Liver (tissue), 9 donors: Measurements from ENCODE around the gene ETS2. TPM values are rescaled to one million over a fixed set of nuclear protein-coding genes. Genes with fewer than 3 reads are reported as not detected.

Experiments used
- DNase-seq: peaks from one replicate; pipeline ENCODE4 v3.0.0-alpha.2; 2017; ENCODE audit warnings: low spot score
- H3K27ac ChIP-seq, 2 donors: one replicate each; pipeline ENCODE4 v1.7.0; 2013; ENCODE audit warnings: inconsistent platforms in 2 of 2, low read length in 2 of 2, control low read depth in 1 of 2, low read depth in 1 of 2, mild to moderate bottlenecking in 1 of 2
- H3K27me3 ChIP-seq, 4 donors: one replicate each; pipeline versions ENCODE4 v1.6.1 to v1.7.0; 2013; ENCODE audit warnings: low read length in 3 of 4, inconsistent platforms in 1 of 4, mild to moderate bottlenecking in 1 of 4, moderate library complexity in 1 of 4; ENCODE audit not compliant: control insufficient read depth in 4 of 4, insufficient read depth in 4 of 4
- H3K36me3 ChIP-seq, 4 donors: one replicate each; pipeline versions ENCODE4 v1.6.1 to v1.7.0; 2013; ENCODE audit warnings: low read length in 3 of 4, mild to moderate bottlenecking in 3 of 4, low read depth in 1 of 4, moderate library complexity in 1 of 4; ENCODE audit not compliant: control insufficient read depth in 4 of 4, insufficient read depth in 3 of 4
- H3K4me1 ChIP-seq, 4 donors: one replicate each; pipeline versions ENCODE4 v1.6.1 to v1.7.0; 2013; ENCODE audit warnings: low read length in 3 of 4, mild to moderate bottlenecking in 3 of 4, moderate library complexity in 1 of 4; ENCODE audit not compliant: control insufficient read depth in 4 of 4, insufficient read depth in 4 of 4
- H3K4me3 ChIP-seq, 3 donors: one replicate each; pipeline versions ENCODE4 v1.6.1 to v1.7.0; 2013; ENCODE audit warnings: low read length in 3 of 3, control low read depth in 1 of 3, low read depth in 1 of 3, mild to moderate bottlenecking in 1 of 3
- H3K9ac ChIP-seq, 2 donors: one replicate each; pipeline ENCODE4 v1.7.0; 2013; ENCODE audit warnings: low read length in 2 of 2, mild to moderate bottlenecking in 2 of 2, moderate library complexity in 2 of 2, control low read depth in 1 of 2, low read depth in 1 of 2
- H3K9me3 ChIP-seq, 4 donors: one replicate each; pipeline versions ENCODE4 v1.6.1 to v1.7.0; 2013; ENCODE audit warnings: low read length in 3 of 4; ENCODE audit not compliant: control insufficient read depth in 4 of 4
- EGR1 ChIP-seq, 2 donors: IDR thresholded peaks; 2 replicates each; pipeline ENCODE4 v1.6.1; 2016 to 2018; ENCODE audit warnings: antibody characterized with exemption in 2 of 2, low read depth in 2 of 2
- FOXA1 ChIP-seq: IDR thresholded peaks from 2 replicates; pipeline ENCODE4 v1.6.1; 2016; ENCODE audit warnings: antibody characterized with exemption
- FOXA2 ChIP-seq: IDR thresholded peaks from 2 replicates; pipeline ENCODE4 v1.6.1; 2016; ENCODE audit warnings: antibody characterized with exemption
- GABPA ChIP-seq, 2 donors: IDR thresholded peaks in 1 of 2; conservative IDR thresholded peaks in 1 of 2; 2 replicates each; pipeline ENCODE4 v1.6.1; 2016; ENCODE audit warnings: antibody characterized with exemption in 2 of 2, mild to moderate bottlenecking in 1 of 2, moderate library complexity in 1 of 2
- HNF4A ChIP-seq, 2 donors: conservative IDR thresholded peaks; 2 replicates each; pipeline ENCODE4 v1.6.1; 2016; ENCODE audit warnings: antibody characterized with exemption in 2 of 2, mild to moderate bottlenecking in 2 of 2
- HNF4G ChIP-seq: IDR thresholded peaks from 2 replicates; pipeline ENCODE4 v1.6.1; 2016; ENCODE audit warnings: antibody characterized with exemption
- JUND ChIP-seq, 2 donors: IDR thresholded peaks; 2 replicates each; pipeline ENCODE4 v1.6.1; 2016; ENCODE audit warnings: antibody characterized with exemption in 2 of 2
- NR2F2 ChIP-seq: IDR thresholded peaks from 2 replicates; pipeline ENCODE4 v1.6.1; 2016; ENCODE audit warnings: antibody characterized with exemption
- RAD21 ChIP-seq, 2 donors: IDR thresholded peaks; 2 replicates each; pipeline ENCODE4 v1.6.1; 2016; ENCODE audit warnings: antibody characterized with exemption in 2 of 2, mild to moderate bottlenecking in 2 of 2
- RXRA ChIP-seq, 2 donors: IDR thresholded peaks; 2 replicates each; pipeline ENCODE4 v1.6.1; 2017 to 2018; ENCODE audit warnings: antibody characterized with exemption in 2 of 2, mild to moderate bottlenecking in 1 of 2
- SP1 ChIP-seq: IDR thresholded peaks from 2 replicates; pipeline ENCODE4 v1.6.1; 2018; ENCODE audit warnings: antibody characterized with exemption, mild to moderate bottlenecking
- TAF1 ChIP-seq: conservative IDR thresholded peaks from 2 replicates; pipeline ENCODE4 v1.6.1; 2016; ENCODE audit warnings: antibody characterized with exemption, mild to moderate bottlenecking
- YY1 ChIP-seq: IDR thresholded peaks from 2 replicates; pipeline ENCODE4 v1.6.1; 2016; ENCODE audit warnings: antibody characterized with exemption, mild to moderate bottlenecking
- WGBS: extraction: QIAGEN DNeasy Blood & Tissue Kit; methylation state at CpG from one replicate; pipeline ENCODE4 v1.1.7; 2013; 5-methylcytosine and 5-hydroxymethylcytosine counted together
- polyA plus RNA-seq, 2 donors: library from polyadenylated mRNA; stranded (reverse) in 1 of 2; unstranded in 1 of 2; fragments of 200-250 nt in 1 of 2; fragments of >200 nt in 1 of 2; fragmentation: Nextera tagmentation in 1 of 2; extraction: Ambion mirVana in 1 of 2; gene quantifications; one replicate each; pipeline versions ENCODE4 v1.2.1 to v1.2.3, GENCODE V29; 2013 to 2015
- total RNA-seq, 2 donors: library from RNA; depleted of rRNA; stranded (reverse); fragments of >200 nt; gene quantifications; one replicate each; pipeline ENCODE4 v1.2.3, GENCODE V29; 2014
- TF ChIP-seq, protein P1 (sequence below): IDR thresholded peaks from 2 replicates; pipeline ENCODE4 v1.6.1; 2016; ENCODE audit warnings: antibody characterized with exemption, mild to moderate bottlenecking
- TF ChIP-seq, protein P2 (sequence below): IDR thresholded peaks from 2 replicates; pipeline ENCODE4 v1.6.1; 2016; ENCODE audit warnings: antibody characterized with exemption
- TF ChIP-seq, protein P3 (sequence below): IDR thresholded peaks from 2 replicates; pipeline ENCODE4 v1.6.1; 2016; ENCODE audit warnings: antibody characterized with exemption
- TF ChIP-seq, protein P4 (sequence below): IDR thresholded peaks from 2 replicates; pipeline ENCODE4 v1.6.1; 2016; ENCODE audit warnings: antibody characterized with exemption
- TF ChIP-seq, protein P5 (sequence below): fragments of 150-350 bp; IDR thresholded peaks from 2 replicates; pipeline ENCODE4 v1.5.1; 2017; ENCODE audit warnings: improper control_type of control experiment, low read depth, low read length; ENCODE audit not compliant: missing input control
- donor health status: healthy.
- donor health status: healthy.
- donor health status: healthy.
- donor health status: healthy.
- donor health status: healthy.

ETS2 gene
- total and polyA plus RNA-seq, 4 donors, result 20.2 to 90.7 (median 41.8) TPM

DNA sequence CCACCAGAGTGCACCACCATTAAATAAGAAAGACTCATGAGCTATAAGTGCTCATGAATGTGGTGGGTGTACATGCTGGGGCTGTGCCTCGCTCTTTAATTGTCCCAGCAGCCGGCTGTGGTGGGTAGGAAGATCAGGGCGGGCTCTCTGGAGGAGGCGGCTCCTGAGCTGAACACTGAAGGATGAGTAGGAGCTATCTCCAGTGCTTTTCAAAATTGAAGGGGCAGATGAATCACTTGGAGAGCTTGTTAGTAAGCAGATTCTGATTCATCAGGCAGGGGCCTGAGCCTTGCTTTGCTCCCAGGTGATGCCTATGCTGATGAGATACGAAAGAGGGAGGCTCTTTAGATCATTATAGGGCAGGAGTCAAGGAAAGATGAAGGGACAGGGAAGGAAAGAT is 54.1 kb downstream of the ETS2 start:
- Histone ChIP-seq H3K36me3 (no peaks in the 10 kb centered on the region), H3K27ac (no peak overlapping the region), H3K9ac (no peak overlapping the region), H3K9me3 (no peaks in the 10 kb centered on the region), H3K4me3 (no peak overlapping the region), H3K4me1 (no peaks in the 10 kb centered on the region), H3K27me3 (no peaks in the 10 kb centered on the region)
- 94% methylated on average over 5 of the region's 5 CpGs for WGBS
- DNase-seq, result no peak
- TF ChIP-seq, protein P1, sequence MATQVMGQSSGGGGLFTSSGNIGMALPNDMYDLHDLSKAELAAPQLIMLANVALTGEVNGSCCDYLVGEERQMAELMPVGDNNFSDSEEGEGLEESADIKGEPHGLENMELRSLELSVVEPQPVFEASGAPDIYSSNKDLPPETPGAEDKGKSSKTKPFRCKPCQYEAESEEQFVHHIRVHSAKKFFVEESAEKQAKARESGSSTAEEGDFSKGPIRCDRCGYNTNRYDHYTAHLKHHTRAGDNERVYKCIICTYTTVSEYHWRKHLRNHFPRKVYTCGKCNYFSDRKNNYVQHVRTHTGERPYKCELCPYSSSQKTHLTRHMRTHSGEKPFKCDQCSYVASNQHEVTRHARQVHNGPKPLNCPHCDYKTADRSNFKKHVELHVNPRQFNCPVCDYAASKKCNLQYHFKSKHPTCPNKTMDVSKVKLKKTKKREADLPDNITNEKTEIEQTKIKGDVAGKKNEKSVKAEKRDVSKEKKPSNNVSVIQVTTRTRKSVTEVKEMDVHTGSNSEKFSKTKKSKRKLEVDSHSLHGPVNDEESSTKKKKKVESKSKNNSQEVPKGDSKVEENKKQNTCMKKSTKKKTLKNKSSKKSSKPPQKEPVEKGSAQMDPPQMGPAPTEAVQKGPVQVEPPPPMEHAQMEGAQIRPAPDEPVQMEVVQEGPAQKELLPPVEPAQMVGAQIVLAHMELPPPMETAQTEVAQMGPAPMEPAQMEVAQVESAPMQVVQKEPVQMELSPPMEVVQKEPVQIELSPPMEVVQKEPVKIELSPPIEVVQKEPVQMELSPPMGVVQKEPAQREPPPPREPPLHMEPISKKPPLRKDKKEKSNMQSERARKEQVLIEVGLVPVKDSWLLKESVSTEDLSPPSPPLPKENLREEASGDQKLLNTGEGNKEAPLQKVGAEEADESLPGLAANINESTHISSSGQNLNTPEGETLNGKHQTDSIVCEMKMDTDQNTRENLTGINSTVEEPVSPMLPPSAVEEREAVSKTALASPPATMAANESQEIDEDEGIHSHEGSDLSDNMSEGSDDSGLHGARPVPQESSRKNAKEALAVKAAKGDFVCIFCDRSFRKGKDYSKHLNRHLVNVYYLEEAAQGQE, result no peak
- TF ChIP-seq FOXA2 (no peak), NR2F2 (no peak), JUND (IDR thresholded peaks at IDR 0.05) (no peak), HNF4A (conservative IDR thresholded peaks at IDR 0.05) (no peak), TAF1 (no peak)
- TF ChIP-seq, protein P2, sequence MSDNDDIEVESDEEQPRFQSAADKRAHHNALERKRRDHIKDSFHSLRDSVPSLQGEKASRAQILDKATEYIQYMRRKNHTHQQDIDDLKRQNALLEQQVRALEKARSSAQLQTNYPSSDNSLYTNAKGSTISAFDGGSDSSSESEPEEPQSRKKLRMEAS, result no peak

DNA sequence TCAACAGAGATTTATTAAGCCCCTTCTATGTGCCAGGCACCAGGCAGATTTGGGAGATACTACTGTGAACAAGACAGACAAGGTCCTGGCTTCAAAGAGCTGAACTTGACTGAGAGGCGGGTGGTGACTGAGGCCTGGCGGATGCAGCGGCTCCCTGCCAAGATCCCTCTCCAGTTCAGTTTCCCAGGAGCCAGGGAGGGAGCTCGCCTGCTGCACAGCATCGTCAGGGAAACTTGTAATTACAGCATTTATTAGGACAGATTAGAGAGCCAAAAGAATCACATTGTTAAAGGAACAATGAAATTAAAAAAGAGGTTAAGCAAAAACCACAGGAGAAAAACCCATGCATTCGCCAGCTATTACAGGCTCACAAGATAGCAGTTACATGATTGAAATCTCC is 55.3 kb downstream of the ETS2 start:
- Histone ChIP-seq H3K27ac (no peak overlapping the region), H3K4me1 (no peaks in the 10 kb centered on the region), H3K9ac (no peak overlapping the region), H3K9me3 (no peaks in the 10 kb centered on the region), H3K4me3 (no peak overlapping the region), H3K36me3 (no peaks in the 10 kb centered on the region), H3K27me3 (no peaks in the 10 kb centered on the region)
- 89% methylated on average over 6 of the region's 6 CpGs for WGBS
- no peak for DNase-seq
- no peak for TF ChIP-seq GABPA (IDR thresholded peaks at IDR 0.05 in 1 of 2, conservative IDR thresholded peaks at IDR 0.05 in 1 of 2)
- TF ChIP-seq RXRA (IDR thresholded peaks at IDR 0.05), result no peak
- no peak for TF ChIP-seq FOXA2
- no peak for TF ChIP-seq RAD21 (IDR thresholded peaks at IDR 0.05)
- TF ChIP-seq HNF4G, result no peak
- TF ChIP-seq YY1, result no peak
- no peak for TF ChIP-seq SP1
- no peak for TF ChIP-seq HNF4A (conservative IDR thresholded peaks at IDR 0.05)
- no peak for TF ChIP-seq EGR1 (IDR thresholded peaks at IDR 0.05; ENCODE audit: low read depth in 2 of 2)
- TF ChIP-seq TAF1, result no peak
- TF ChIP-seq, protein P3, sequence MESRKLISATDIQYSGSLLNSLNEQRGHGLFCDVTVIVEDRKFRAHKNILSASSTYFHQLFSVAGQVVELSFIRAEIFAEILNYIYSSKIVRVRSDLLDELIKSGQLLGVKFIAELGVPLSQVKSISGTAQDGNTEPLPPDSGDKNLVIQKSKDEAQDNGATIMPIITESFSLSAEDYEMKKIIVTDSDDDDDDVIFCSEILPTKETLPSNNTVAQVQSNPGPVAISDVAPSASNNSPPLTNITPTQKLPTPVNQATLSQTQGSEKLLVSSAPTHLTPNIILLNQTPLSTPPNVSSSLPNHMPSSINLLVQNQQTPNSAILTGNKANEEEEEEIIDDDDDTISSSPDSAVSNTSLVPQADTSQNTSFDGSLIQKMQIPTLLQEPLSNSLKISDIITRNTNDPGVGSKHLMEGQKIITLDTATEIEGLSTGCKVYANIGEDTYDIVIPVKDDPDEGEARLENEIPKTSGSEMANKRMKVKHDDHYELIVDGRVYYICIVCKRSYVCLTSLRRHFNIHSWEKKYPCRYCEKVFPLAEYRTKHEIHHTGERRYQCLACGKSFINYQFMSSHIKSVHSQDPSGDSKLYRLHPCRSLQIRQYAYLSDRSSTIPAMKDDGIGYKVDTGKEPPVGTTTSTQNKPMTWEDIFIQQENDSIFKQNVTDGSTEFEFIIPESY, result no peak
- no peak for TF ChIP-seq NR2F2
- no peak for TF ChIP-seq FOXA1
- TF ChIP-seq, protein P2, result no peak
- TF ChIP-seq, protein P4, sequence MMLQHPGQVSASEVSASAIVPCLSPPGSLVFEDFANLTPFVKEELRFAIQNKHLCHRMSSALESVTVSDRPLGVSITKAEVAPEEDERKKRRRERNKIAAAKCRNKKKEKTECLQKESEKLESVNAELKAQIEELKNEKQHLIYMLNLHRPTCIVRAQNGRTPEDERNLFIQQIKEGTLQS, result no peak
- TF ChIP-seq, protein P5, sequence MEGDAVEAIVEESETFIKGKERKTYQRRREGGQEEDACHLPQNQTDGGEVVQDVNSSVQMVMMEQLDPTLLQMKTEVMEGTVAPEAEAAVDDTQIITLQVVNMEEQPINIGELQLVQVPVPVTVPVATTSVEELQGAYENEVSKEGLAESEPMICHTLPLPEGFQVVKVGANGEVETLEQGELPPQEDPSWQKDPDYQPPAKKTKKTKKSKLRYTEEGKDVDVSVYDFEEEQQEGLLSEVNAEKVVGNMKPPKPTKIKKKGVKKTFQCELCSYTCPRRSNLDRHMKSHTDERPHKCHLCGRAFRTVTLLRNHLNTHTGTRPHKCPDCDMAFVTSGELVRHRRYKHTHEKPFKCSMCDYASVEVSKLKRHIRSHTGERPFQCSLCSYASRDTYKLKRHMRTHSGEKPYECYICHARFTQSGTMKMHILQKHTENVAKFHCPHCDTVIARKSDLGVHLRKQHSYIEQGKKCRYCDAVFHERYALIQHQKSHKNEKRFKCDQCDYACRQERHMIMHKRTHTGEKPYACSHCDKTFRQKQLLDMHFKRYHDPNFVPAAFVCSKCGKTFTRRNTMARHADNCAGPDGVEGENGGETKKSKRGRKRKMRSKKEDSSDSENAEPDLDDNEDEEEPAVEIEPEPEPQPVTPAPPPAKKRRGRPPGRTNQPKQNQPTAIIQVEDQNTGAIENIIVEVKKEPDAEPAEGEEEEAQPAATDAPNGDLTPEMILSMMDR, result no peak
- no peak for TF ChIP-seq JUND (IDR thresholded peaks at IDR 0.05)
- TF ChIP-seq, protein P1, result no peak
